HEK293T (cell line): Measurements from ENCODE around the gene CMTM3.

ENCODE experiments used
- ARNT ChIP-seq: fragments of 450-650 bp; IDR thresholded peaks from 2 replicates; pipeline ENCODE4 v1.6.1; 2017; ENCODE audit warnings: mild to moderate bottlenecking
- BHLHE40 ChIP-seq: fragments of 450-650 bp; IDR thresholded peaks from 2 replicates; pipeline ENCODE4 v1.6.1; 2016; ENCODE audit warnings: mild to moderate bottlenecking, moderate library complexity, borderline replicate concordance
- FOXA1 ChIP-seq: fragments of 450-650 bp; IDR thresholded peaks from 2 replicates; pipeline ENCODE4 v1.6.1; 2016; ENCODE audit warnings: mild to moderate bottlenecking
- FOXK2 ChIP-seq: fragments of 450-650 bp; IDR thresholded peaks from 2 replicates; pipeline ENCODE4 v1.6.1; 2016; ENCODE audit warnings: mild to moderate bottlenecking
- FOXM1 ChIP-seq: fragments of 450-650 bp; IDR thresholded peaks from 2 replicates; pipeline ENCODE4 v1.6.1; 2017; ENCODE audit warnings: mild to moderate bottlenecking, borderline replicate concordance
- LEF1 ChIP-seq: fragments of 450-650 bp; IDR thresholded peaks from 2 replicates; pipeline ENCODE4 v1.6.1; 2017; ENCODE audit warnings: mild to moderate bottlenecking, borderline replicate concordance
- NFRKB ChIP-seq: fragments of 450-650 bp; IDR thresholded peaks from 2 replicates; pipeline ENCODE4 v1.6.1; 2016; ENCODE audit warnings: mild to moderate bottlenecking, moderate library complexity
- SUZ12 ChIP-seq: fragments of 450-650 bp; IDR thresholded peaks from 2 replicates; pipeline ENCODE4 v1.6.1; 2016; ENCODE audit warnings: mild to moderate bottlenecking

DNA sequence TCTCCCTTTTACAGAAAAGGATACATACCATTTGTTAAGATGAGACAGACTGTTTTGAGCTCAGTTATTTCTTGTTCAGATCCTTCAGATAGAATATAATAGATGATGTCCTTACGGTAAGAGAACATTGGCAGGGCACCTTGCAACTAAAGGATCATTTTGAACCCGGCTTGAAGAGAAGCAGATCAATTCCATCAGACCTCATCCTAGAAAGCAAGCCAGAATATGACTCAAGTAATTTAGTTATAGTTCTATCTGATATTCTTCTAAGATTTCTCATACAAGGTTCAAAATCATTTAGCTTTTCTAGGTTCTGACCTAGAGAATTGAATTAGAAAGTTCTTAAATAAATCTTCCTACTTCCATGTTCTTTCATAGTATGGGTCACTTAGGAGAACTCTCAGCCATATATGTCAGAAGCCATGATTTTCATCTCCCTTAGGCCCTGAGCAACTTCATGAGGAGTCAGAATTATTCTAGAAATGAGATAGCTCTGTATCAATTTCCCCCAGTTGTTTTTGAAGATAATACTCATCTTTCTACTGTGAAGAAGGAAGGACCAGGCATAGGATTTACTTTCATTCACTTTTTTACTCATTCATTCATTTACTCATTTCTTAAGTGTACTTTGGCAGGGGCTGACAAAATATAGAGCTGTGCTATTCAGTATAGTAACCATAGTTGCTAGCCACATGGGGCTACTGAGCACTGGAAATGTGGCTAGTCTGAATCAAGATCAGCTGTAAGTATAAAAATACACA is 40.8 kb upstream of the CMTM3 start:
- TF ChIP-seq FOXA1 (no peak), FOXK2 (no peak), SUZ12 (no peak), LEF1 (no peak), ARNT (no peak), BHLHE40 (no peak), FOXM1 (no peak), NFRKB (no peak)
